GM20000 (cell line): ENCODE results near the gene SPTB.

ENCODE experiments used
- DNase-seq: peaks from one replicate; pipeline ENCODE4 v3.0.0; 2012; ENCODE audit warnings: low spot score
- CTCF ChIP-seq: IDR thresholded peaks from 2 replicates; pipeline ENCODE4 v1.5.1; 2012; ENCODE audit warnings: mild to moderate bottlenecking, control low read depth; ENCODE audit errors: extremely low read depth, missing control alignments

The SPTB gene

DNA sequence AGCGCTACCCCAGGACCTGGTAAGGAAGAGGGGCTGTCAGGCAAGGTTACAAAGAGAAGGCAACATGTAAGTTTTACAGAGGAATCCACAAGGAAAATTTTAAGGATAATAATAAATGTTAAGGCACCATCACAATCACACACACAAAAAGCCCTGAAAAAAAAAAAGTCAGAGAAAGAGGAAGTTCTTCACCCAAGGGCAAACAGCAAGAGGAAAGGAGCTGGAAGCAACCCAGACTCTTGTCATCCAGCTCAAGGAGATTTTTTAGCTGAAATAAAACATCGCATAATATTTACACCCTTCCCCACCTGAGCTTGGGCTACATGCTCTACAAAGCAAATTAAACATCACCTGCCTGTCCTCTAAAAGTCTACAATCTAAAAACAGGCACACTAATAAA, 9.5 kb downstream of the SPTB start:
- no peak for TF ChIP-seq CTCF
- no peak for DNase-seq

DNA sequence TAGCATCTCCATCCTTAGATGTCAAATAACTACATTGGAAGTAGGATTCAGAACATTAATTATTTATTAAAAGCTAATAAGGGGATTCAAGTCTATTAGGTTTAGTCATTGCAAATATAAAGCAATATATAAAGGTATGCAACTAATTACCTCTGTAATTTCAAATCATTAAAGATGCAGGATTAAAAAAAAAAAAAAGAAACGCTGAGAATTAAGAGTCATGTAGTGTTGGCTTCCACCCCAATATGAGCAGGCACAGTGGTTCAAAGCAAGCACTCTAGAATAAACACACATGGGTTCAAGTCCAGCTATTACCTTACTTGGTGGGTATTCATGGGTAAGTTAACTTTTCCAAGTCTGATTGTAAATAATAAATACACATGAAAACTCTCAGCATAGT, 10.9 kb downstream of the SPTB start:
- DNase-seq, result no peak
- no peak for TF ChIP-seq CTCF

GRCh38 chr14:64868379-64868778, 11.3 kb downstream of the SPTB start:
- no peak for DNase-seq
- no peak for TF ChIP-seq CTCF

DNA sequence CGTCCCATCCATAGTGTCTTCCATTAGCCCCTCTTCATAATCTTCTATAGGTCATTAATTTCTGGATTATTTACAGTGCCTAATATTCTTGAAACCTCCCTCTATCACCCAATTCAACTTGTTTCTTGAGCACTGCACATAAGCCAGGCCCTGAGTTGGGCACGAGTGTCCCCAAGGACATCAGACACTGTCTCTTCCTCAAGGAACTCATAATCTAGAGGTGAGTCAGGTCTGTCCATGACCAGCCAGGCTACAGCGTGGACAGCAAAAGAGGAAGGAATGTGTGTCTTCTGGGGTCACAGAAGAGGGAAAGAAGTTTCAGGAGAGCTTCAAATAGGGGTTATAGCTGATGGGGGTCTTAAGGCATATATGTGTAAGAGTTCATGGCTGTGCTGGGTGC, 12.5 kb downstream of the SPTB start:
- no peak for TF ChIP-seq CTCF
- no peak for DNase-seq

- TF ChIP-seq CTCF, result no peak
- DNase-seq, result no peak
Measured at GRCh38 chr14:64865992-64866391, 13.7 kb downstream of the SPTB start.

DNA sequence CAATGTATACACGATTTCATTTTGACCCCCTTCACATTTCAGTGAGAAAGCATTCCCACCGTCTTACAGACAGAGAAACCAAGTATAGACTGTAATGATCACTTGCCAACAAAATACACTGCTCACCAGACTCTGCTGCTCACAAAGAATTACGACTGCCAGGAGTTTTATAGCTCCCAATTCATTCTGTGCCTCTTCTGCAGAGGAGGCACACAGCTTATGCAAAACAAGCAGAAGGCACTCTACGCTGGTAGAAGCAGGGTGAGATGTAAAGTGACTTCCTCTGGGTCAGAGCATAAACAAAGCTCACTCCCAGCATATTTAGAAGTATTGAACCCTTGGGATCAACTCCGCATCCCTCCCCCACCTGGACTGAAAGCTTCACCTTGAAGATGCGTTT, 14.6 kb downstream of the SPTB start:
- TF ChIP-seq CTCF, result no peak
- DNase-seq, result no peak

DNA sequence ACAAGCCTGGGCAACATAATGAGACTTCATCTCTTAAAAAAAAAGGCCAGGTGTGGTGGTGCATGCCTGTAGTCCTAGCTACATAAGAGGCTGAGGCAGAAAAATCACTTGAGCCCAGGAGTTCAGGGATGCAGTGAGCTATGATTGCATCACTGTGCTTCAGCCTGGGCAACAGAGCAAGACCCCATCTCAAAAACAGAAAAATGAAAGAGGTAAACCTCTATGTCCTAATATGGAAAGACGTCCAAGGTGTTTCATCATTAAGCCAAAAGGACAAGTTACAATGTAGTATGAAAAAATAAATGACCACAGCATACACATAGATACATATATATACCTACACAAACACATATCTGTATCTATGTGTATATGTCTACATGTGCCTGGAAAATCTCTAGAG, 15.4 kb downstream of the SPTB start:
- no peak for DNase-seq
- no peak for TF ChIP-seq CTCF
